A549 (cell line): Measurements from ENCODE around the gene PIGB. TPM values are rescaled to one million over a fixed set of nuclear protein-coding genes. Genes with fewer than 3 reads are reported as not detected.
"Not testable (repeated sequence)": the region's sequence is repeated elsewhere in the genome, so short reads cannot be mapped to it uniquely, and the experiment has no call there.

Source experiments
- ATAC-seq, 2 experiments: fragments of 200-7000 bp in 1 of 2; fragments of >200 bp in 1 of 2; cut with Nextera tagmentation in 1 of 2; cut with Tn5 transposase in 1 of 2; 3 replicates each; pipeline versions ENCODE4 v1.8.0 to v1.9.1; 2018 to 2020; ENCODE audit warnings: mild to moderate bottlenecking in 1 of 2, moderate library complexity in 1 of 2
- CTCF ChIA-PET: fragments of 300-600 bp; sonication (Branson Sonifier 250); formaldehyde crosslinking; extraction: SDS; loops from one replicate; lab custom pipeline; 2021; ENCODE audit warnings: antibody characterized with exemption, inconsistent platforms; lab: Yijun Ruan, JAX
- POLR2A ChIA-PET: fragments of 350-600 bp; formaldehyde crosslinking; extraction: SDS; loops from one replicate; lab custom pipeline; 2021; ENCODE audit warnings: antibody characterized with exemption, inconsistent platforms; lab: Yijun Ruan, JAX
- DNase-seq, 2 experiments: peaks; one replicate each; pipeline versions ENCODE4 v3.0.0 to v3.0.0-alpha.2; 2011 to 2016; ENCODE audit warnings: low read depth in 1 of 2, low spot score in 1 of 2
- FAIRE-seq: peaks from 2 replicates; lab custom pipeline; 2011; peaks lifted over from hg19 to GRCh38; lab: Jason Lieb, UNC
- H3K27ac ChIP-seq, 2 experiments: fragments of >200 bp; sonication (Bioruptor Twin); formaldehyde crosslinking; 3 replicates each; pipeline ENCODE4 v1.5.1; 2016 to 2017
- H3K4me1 ChIP-seq: fragments of >200 bp; sonication (Bioruptor Twin); formaldehyde crosslinking; 3 replicates; pipeline ENCODE4 v1.6.1; 2016
- H3K4me2 ChIP-seq: fragments of >200 bp; sonication (Bioruptor Twin); formaldehyde crosslinking; 3 replicates; pipeline ENCODE4 v1.6.1; 2016
- H3K4me3 ChIP-seq: fragments of >200 bp; sonication (Bioruptor Twin); formaldehyde crosslinking; 3 replicates; pipeline ENCODE4 v1.5.1; 2016
- H3K9me3 ChIP-seq: fragments of >200 bp; sonication (Bioruptor Twin); formaldehyde crosslinking; 3 replicates; pipeline ENCODE4 v1.6.1; 2016
- CBX2 ChIP-seq: fragments of 200-600 bp; sonication (generic); IDR thresholded peaks from 2 replicates; pipeline ENCODE4 v1.6.1; 2016; ENCODE audit warnings: low read depth, mild to moderate bottlenecking, borderline replicate concordance
- CBX8 ChIP-seq: fragments of 200-600 bp; sonication (generic); IDR thresholded peaks from 2 replicates; pipeline ENCODE4 v1.6.1; 2016
- CHD2 ChIP-seq: fragments of 150-350 bp; IDR thresholded peaks from 2 replicates; pipeline ENCODE4 v1.6.1; 2014; ENCODE audit warnings: low read length; ENCODE audit not compliant: partially characterized antibody
- CTCF ChIP-seq: fragments of >200 bp; sonication (Bioruptor Twin); formaldehyde crosslinking; IDR thresholded peaks from 3 replicates; pipeline ENCODE4 v1.5.1; 2016
- ESRRA ChIP-seq: fragments of 150-350 bp; IDR thresholded peaks from 2 replicates; pipeline ENCODE4 v1.6.1; 2014; ENCODE audit warnings: mild to moderate bottlenecking, low read length, borderline replicate concordance
- FOSB ChIP-seq: fragments of 250-450 bp; sonication (Bioruptor Pico); IDR thresholded peaks from 2 replicates; pipeline ENCODE4 v1.5.0; 2020; ENCODE audit warnings: mild to moderate bottlenecking, moderate library complexity
- FOXS1 ChIP-seq: fragments of 250-450 bp; sonication (Bioruptor Pico); IDR thresholded peaks from 2 replicates; pipeline ENCODE4 v1.5.0; 2020; ENCODE audit warnings: mild to moderate bottlenecking, moderate library complexity
- HDAC2 ChIP-seq: fragments of 200-600 bp; sonication (generic); IDR thresholded peaks from 2 replicates; pipeline ENCODE4 v1.6.1; 2016
- HEYL ChIP-seq: fragments of 250-450 bp; sonication (Bioruptor Pico); IDR thresholded peaks from 2 replicates; pipeline ENCODE4 v1.8.0; 2021; ENCODE audit warnings: mild to moderate bottlenecking, moderate library complexity
- JUN ChIP-seq, 2 experiments: fragments of >200 bp; sonication (Bioruptor Twin); formaldehyde crosslinking; IDR thresholded peaks; 2 replicates in 1 of 2; 3 replicates in 1 of 2; pipeline ENCODE4 v1.6.1; 2016 to 2017
- KDM1A ChIP-seq: fragments of 200-600 bp; sonication (generic); IDR thresholded peaks from 2 replicates; pipeline ENCODE4 v1.6.1; 2016; ENCODE audit warnings: low read depth, mild to moderate bottlenecking
- NFE2L2 ChIP-seq: fragments of 150-350 bp; conservative IDR thresholded peaks from 2 replicates; pipeline ENCODE4 v1.6.1; 2014; ENCODE audit warnings: low read length
- NPAS2 ChIP-seq: fragments of 250-450 bp; sonication (Bioruptor Pico); IDR thresholded peaks from 2 replicates; pipeline ENCODE4 v1.8.0; 2022; ENCODE audit warnings: mild to moderate bottlenecking, moderate library complexity, borderline replicate concordance
- NR3C1 ChIP-seq: fragments of >200 bp; sonication (Bioruptor Twin); formaldehyde crosslinking; IDR thresholded peaks from 3 replicates; pipeline ENCODE4 v1.6.1; 2017
- RCOR1 ChIP-seq: fragments of 150-350 bp; IDR thresholded peaks from 2 replicates; pipeline ENCODE4 v1.6.1; 2014; ENCODE audit warnings: antibody characterized with exemption, low read length, low read depth
- REST ChIP-seq: fragments of 200-600 bp; sonication (generic); IDR thresholded peaks from 2 replicates; pipeline ENCODE4 v1.6.1; 2016; ENCODE audit warnings: antibody characterized with exemption, mild to moderate bottlenecking, moderate library complexity
- TFCP2L1 ChIP-seq: fragments of 250-450 bp; sonication (Bioruptor Pico); IDR thresholded peaks from 2 replicates; pipeline ENCODE4 v1.5.0; 2021; ENCODE audit warnings: mild to moderate bottlenecking
- ZC3H11A ChIP-seq: fragments of 450-650 bp; IDR thresholded peaks from 2 replicates; pipeline ENCODE4 v1.6.1; 2014; ENCODE audit warnings: antibody characterized with exemption, mild to moderate bottlenecking
- ZFP36 ChIP-seq: fragments of 450-650 bp; IDR thresholded peaks from 2 replicates; pipeline ENCODE4 v1.6.1; 2014; ENCODE audit warnings: borderline replicate concordance; ENCODE audit not compliant: partially characterized antibody
- ZSCAN20 ChIP-seq: fragments of 250-450 bp; sonication (Bioruptor Pico); IDR thresholded peaks from 2 replicates; pipeline ENCODE4 v1.8.0; 2022; ENCODE audit warnings: mild to moderate bottlenecking, moderate library complexity
- WGBS: methylation state at CpG from one replicate; pipeline ENCODE4 v1.1.6; 2017; ENCODE audit errors: missing lambda C conversion rate; 5-methylcytosine and 5-hydroxymethylcytosine counted together
- polyA plus RNA-seq, 4 experiments: library from polyadenylated mRNA; depleted of rRNA in 3 of 4; stranded (reverse); fragments of >200 nt; fragmentation: RNase III in 1 of 4; extraction: RNeasy Plus Mini Kit Qiagen cat#74134 plus additional on column Dnase treatment in 1 of 4; gene quantifications; 2 replicates in 3 of 4; 3 replicates in 1 of 4; pipeline ENCODE4 v1.2.3, GENCODE V29; 2011 to 2017

The PIGB gene
- polyA plus RNA-seq, 2 of the 4 experiments (the other 2 are of a cell fraction) = 21.5 to 43.3 TPM

- ATAC-seq, H3K9me3 ChIP-seq, DNase-seq, H3K27ac ChIP-seq, H3K4me1 ChIP-seq, H3K4me3 ChIP-seq, H3K4me2 ChIP-seq, FAIRE-seq: not testable (repeated sequence)
- CTCF ChIA-PET = interaction anchor here (1.0 to 2.4 kb wide), 3 partner anchors 15 to 70 kb away, joined by 4 to 8 read pairs (median 4); no protein-coding TSS in a partner anchor
- WGBS = 93% methylated on average over 10 of the region's 10 CpGs
- POLR2A ChIA-PET = interaction anchor here (0.6 kb wide), 1 partner anchor 65 kb away, joined by 3 read pairs; no protein-coding TSS in a partner anchor
These were observed 32.4 kb upstream of the PIGB start for GRCh38 chr15:55286442-55287189.

GRCh38 chr15:55288006-55288717, 30.9 kb upstream of the PIGB start:
- 87% methylated on average over 8 of the region's 8 CpGs for WGBS
- H3K4me3 ChIP-seq = no peak overlapping the region
- CTCF ChIA-PET = interaction anchor here (0.6 to 2.4 kb wide), 5 partner anchors 10 to 751 kb away, joined by 3 to 11 read pairs (median 4); no protein-coding TSS in a partner anchor
- FAIRE-seq (no peak), ATAC-seq (no peak), DNase-seq (no peak)
- peak overlapping the region; percentile 78; the same call in 1 of the 3 replicates for H3K4me2 ChIP-seq
- no peak overlapping the region for H3K27ac ChIP-seq
- H3K4me1 ChIP-seq = peaks cover 4% of the 10 kb centered on the region; the same call in 1 of the 3 replicates
- no peaks in the 10 kb centered on the region for H3K9me3 ChIP-seq
- no peak for TF ChIP-seq FOXS1 (CRISPR knock-in tag)
- POLR2A ChIA-PET = no interaction called here

GRCh38 chr15:55289011-55289745, 29.8 kb upstream of the PIGB start:
- Histone ChIP-seq H3K9me3 (no peaks in the 10 kb centered on the region), H3K27ac (peak overlapping the region; percentile 83 to 88), H3K4me3 (peak overlapping the region; percentile 83), H3K4me1 (peaks cover 4% of the 10 kb centered on the region; the same call in 1 of the 3 replicates), H3K4me2 (peak overlapping the region; percentile 78)
- ChIA-PET CTCF (interaction anchor here (1.0 to 2.0 kb wide), 2 partner anchors 9 to 70 kb away, joined by 3 to 11 read pairs; no protein-coding TSS in a partner anchor), POLR2A (no interaction called here)
- DNase-seq = peak; percentile 19 to 35
- no peak for TF ChIP-seq HDAC2
- ATAC-seq = peak; percentile 58 to 60
- 14% methylated on average over 27 of the region's 37 CpGs for WGBS
- FAIRE-seq = no peak

- 1% methylated on average over 52 of the region's 69 CpGs for WGBS
- ChIA-PET POLR2A (no interaction called here), CTCF (interaction anchor here (0.6 to 5.4 kb wide), 9 partner anchors 25 to 300 kb away, joined by 3 to 135 read pairs (median 6); no protein-coding TSS in a partner anchor)
- H3K4me2 ChIP-seq = peak within 1 kb of the TSS; percentile 78
- peak within 1 kb of the TSS; percentile 83 to 88 for H3K27ac ChIP-seq
- no peaks in the 10 kb centered on the region for H3K9me3 ChIP-seq
- H3K4me3 ChIP-seq = peak within 1 kb of the TSS; percentile 83
- ATAC-seq (peak; percentile 89 to 93), FAIRE-seq (no peak), DNase-seq (peak; percentile 77)
- H3K4me1 ChIP-seq = peaks cover 4% of the 10 kb centered on the region; the same call in 1 of the 3 replicates
- TF ChIP-seq RCOR1 = no peak
- no peak for TF ChIP-seq CTCF
- TF ChIP-seq NR3C1 = no peak
- TF ChIP-seq FOSB = no peak
- no peak for TF ChIP-seq KDM1A
- TF ChIP-seq JUN (IDR thresholded peaks at IDR 0.05) = no peak
- TF ChIP-seq ESRRA = no peak
- no peak for TF ChIP-seq CBX2
- no peak for TF ChIP-seq NFE2L2
- TF ChIP-seq CBX8 = no peak
- TF ChIP-seq TFCP2L1 (CRISPR knock-in tag) = no peak
- no peak for TF ChIP-seq ZFP36
- no peak for TF ChIP-seq HEYL
- TF ChIP-seq NPAS2 (CRISPR knock-in tag) = no peak
- no peak for TF ChIP-seq REST
- TF ChIP-seq ZSCAN20 (CRISPR knock-in tag) = no peak
- no peak for TF ChIP-seq CHD2
- TF ChIP-seq ZC3H11A = no peak
These were observed 29.1 kb upstream of the PIGB start, which contains the start of gene RAB27A for GRCh38 chr15:55289746-55290527. TSS of gene RAB27A (minus strand) at chr15:55289813. CDS start at chr15:55234934, 54,879 bp downstream.
